HG02870 (cell line): Measurements from ENCODE around the gene C11orf16.
"Not testable (repeated sequence)": the region's sequence is repeated elsewhere in the genome, so short reads cannot be mapped to it uniquely, and the experiment has no call there.

Experiments
- ATAC-seq: cut with Tn5 transposase; IDR thresholded peaks from one replicate; pipeline ENCODE4 v1.9.1; 2021; ENCODE audit warnings: mild to moderate bottlenecking, moderate library complexity; ENCODE audit not compliant: unreplicated experiment

Gene C11orf16

GRCh38 chr11:8937159-8937558, 4.4 kb upstream of the C11orf16 start:
- no peak for ATAC-seq

DNA sequence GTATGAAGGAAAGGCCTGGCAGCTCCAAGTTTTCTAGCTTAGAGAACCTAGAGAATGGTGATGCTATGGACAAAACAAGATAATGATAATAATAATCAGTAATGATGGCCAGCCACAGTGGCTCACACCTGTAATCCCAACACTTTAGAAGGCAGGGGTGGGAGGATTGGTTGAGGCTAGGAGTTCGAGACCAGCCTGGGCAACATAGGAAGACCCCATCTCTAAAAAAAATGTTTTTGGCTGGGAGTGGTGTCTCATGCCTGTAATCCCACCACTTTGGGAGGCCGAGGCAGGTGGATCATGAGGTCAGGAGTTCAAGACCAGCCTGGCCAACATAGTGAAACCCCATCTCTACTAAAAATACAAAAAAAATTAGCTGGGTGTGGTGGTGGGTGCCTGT, 3.0 kb upstream of the C11orf16 start:
- not testable (repeated sequence) for ATAC-seq

DNA sequence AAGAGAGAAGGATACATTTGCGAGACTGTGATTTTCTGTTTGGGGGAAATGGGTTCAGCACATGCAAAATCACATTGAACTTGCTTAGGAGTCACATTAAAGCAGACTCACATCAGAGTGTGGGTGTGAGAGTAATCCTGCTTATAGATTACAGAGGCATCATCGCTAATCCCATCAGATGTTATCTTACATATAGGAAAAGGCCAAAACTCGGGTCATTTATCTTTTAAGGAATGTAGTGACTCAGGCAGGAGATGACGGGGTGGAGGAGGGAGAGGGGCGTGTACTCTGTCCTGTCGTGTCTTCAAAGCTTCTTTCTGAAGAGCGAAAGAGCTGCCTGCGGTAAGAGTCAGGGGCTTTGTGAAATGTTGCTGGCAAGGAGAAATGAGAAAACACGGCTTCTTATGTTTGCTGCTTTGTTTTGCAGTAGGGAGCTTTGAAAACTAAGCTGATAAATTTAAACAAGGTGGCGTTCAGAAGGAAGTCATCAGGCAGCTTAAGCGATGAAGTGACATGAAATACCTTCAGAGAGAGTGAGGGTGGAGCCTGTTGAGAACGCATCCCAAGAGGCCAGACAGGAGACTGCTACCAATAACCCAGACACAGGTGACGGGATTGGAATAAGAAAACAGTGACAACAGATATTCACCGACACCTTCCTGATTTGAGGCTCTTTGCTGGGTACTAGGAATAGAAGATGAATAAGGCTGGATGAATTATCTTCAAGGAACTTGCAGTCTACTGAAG, 2.2 kb upstream of the C11orf16 start:
- ATAC-seq = no peak

GRCh38 chr11:8933931-8934330, 1.2 kb upstream of the C11orf16 start:
- ATAC-seq = no peak

- ATAC-seq = no peak
These were observed 2.1 kb downstream of the C11orf16 start for GRCh38 chr11:8930456-8931175.

- ATAC-seq = no peak
These were observed 3.6 kb downstream of the C11orf16 start for GRCh38 chr11:8928981-8929615.

DNA sequence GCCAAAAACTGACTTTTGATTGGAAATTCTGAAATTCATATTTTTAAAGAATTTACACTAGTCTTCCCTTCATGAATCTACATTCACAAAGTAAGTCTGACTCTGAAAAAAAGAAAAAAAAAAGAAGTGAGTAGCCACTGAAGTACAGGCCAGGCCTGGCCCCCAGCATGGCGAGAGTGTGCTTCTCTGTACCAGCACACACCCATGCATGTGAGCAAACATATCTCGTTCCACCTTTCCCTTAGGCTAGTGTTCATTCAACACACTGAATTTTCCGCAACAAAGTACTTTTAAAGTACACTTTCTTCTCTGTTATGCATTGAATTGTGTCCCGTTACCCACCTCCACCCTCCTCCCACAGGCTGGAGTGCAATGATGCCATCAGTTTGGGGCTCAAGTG, 4.5 kb downstream of the C11orf16 start:
- ATAC-seq = no peak

- no peak for ATAC-seq
These were observed 5.5 kb downstream of the C11orf16 start for GRCh38 chr11:8927233-8927632.

DNA sequence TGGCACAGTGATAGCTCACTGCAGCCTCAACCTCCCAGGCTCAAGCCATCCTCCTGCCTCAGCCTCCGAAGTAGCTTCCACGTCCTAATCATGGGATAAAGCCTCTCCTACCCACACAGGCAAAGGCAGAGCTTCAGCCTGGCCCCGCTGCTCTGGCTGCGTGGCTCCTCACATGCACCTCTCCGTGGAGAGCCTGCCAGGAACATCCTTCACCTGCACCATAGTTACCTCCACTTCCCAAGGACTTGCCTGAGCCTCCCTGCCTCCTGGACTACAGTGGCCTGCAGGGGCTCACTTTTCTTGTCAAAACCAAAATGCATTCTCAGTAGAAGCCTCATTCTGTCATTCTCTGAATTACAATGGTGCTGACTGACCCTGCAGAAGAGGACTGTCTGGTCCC, 6.5 kb downstream of the C11orf16 start:
- no peak for ATAC-seq

DNA sequence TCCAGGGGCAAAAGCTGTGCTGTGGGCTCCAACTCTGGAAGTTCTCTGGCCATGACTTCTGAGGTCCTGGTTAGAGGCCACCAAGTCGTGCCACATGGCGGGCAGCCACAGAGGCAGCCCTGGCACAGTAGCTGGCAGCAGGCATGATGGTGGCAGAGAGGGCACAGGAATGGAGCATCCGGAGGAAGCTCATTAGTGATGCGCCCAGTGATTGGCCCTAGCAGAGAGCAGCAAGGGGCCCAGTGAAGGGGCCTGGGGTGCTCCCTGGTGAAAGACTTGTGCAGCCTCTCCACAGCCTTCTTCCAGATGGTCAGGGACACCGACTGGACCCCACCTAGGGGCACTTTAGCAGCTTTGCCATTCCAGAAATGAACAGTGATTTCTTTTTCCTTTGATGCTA, 7.0 kb downstream of the C11orf16 start:
- no peak for ATAC-seq

DNA sequence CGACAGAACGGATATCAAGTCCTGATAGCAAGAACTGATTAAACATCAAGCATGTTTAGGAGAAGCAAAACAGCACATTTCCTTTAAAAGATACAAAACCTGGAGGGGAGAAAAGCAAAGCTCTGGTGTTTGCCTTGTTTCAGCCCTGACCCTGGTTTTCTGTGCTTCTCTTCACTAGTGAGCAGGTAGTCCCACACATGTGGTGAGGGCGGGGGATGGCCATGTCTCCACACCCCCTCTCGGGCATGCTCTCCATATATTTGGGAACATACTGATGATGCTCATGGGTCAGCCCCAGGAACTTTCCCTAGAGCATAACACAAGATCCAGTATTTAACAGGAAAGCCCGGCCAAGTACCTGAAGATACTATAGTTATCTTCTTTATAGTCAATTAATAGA, 10.1 kb downstream of the C11orf16 start:
- ATAC-seq = no peak

DNA sequence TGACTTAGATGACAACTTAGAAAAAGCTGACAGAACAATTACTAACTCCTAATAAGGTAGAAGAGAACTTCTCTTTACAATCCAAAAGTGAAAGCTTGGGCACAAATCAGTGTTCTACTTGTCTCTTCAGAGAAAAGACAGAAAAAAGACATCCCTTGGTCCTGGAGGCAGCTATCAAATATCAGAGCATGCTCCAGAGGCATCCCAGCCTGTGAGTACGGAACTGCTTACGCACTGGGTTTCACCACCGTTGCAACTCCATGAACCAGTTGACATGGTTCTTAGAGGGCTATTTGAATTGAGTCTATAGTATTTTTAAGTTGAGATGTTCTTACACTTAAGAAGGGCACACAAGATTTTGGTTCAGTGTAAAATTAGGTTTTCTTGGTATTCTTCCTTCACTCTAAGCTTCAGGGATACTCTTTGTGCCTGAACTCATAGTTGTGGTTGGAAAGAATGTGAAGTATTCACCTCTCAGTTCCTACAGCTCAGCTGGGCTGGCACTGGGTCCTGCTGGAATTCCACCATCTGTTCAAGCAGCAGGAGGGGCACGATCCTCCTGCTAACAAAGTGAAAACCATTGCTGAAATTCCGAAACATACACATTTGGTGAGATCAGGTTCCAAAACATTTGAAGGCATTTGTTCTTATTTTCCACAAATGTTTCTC, 15.5 kb downstream of the C11orf16 start:
- no peak for ATAC-seq

DNA sequence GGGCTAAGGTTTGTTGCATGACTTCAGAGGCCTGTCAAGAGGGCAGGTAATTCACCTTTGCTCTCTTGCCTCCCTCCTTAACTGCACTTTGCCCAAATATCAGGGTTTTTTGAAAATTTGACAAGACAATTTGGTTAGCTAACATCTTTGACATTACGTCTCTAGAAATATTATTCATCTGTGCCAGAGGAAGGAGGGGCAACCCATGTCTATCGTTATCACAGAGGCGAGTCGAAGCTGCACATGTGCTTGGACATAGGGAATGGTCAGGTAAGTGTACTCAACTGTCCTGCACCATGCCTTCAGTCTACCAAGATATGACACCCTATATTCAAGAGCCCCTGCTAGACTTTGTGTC, 18.1 kb downstream of the C11orf16 start:
- ATAC-seq = no peak

GRCh38 chr11:8913961-8914660, 18.6 kb downstream of the C11orf16 start:
- no peak for ATAC-seq

GRCh38 chr11:8911029-8911823, 21.5 kb downstream of the C11orf16 start, which contains the start of gene AKIP1:
Gene AKIP1 (plus strand): TSS chr11:8911189. CDS start chr11:8911450, 261 bp downstream.
- ATAC-seq = peak; percentile 72

DNA sequence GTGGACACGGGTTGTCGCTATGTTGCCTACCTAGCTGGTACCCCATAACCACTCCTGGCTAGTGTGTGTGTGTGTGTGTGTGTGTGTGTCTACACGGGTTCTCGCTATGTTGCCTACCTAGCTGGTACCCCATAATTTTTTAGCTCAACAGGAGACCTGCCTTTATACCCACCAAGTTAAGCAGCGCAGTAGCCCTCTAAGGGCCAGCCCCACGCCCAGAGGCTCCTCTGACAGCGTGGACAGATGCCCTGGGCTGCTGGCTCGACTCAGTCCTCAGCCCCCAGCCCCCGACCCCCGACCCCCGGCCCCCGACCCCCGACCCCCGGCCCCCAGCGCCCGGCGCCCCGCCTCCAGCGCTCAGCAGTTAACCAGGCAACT, 22.1 kb downstream of the C11orf16 start:
- ATAC-seq = peak; percentile 7

DNA sequence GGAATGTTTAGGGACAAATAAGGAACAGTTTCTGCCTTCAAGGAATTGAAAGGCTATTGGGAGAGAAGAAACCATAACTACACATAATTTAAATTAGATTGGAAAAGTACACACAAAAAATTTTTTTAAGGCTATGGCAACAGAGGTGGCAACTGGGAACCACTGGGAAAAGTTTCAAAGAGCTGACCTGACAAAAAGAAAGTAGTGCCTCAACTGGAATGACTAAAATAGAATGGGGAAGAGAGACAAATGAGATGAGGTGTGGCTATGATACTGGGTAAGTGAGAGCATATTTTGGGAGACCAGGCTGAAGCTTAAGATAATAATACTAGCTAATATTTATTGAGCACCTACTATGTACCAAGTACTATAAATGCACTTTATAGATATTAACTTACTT, 24.6 kb downstream of the C11orf16 start:
- no peak for ATAC-seq

DNA sequence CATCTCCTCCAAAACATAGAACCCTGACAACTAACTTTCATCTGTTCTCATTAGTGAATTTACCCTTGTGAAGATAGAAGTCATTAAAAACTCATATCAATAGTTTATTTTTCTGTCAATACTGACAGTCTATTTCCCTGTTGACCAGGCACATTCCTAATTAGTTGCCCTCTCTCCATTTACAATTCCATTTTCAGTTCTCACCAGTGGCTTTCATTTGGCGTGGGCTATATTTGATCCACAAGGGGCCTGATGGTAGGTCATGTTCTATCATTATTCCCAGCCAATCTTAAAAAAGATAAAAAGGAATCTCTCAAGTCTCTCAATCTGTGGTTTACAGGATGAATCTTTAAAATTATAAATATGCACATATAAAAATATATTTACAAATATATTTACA, 25.6 kb downstream of the C11orf16 start:
- no peak for ATAC-seq

DNA sequence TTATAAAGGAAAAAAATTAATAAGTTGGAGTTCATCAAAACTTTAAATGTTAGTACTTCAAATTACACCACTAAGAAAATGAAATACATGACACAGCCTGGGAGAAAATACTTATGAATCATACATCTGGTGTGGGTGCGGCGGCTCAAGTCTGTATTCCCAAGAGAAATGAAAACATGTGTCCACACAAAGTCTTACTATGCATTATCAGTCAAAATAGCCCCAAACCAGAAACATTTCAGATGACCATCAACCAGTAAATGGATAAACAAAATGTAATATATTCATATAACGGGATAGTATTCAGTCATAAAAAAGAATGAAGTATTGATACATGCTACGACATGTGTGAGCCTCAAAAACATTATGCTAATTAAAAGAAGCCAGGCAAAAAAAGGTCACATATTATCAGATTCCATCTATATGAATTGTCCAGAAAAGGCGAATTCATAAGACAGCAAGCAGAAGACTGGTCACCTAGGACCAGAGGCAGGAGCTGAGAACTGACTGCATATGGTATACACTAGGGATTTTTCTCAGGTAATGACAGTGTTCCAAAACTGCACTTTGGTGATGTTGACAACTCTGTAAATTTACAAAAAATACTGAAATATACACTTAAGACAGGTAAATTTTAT, 27.1 kb downstream of the C11orf16 start:
- ATAC-seq = no peak
